ENCODE data around the gene MCM3AP.

The MCM3AP gene

GRCh38 chr21:46273341-46273740, 12.1 kb downstream of the MCM3AP start:
- H2AFZ ChIP-seq (ENCODE audit: low read depth, low read length) = no peak overlapping the region
- TF ChIP-seq EZH2 (IDR thresholded peaks at IDR 0.05; ENCODE audit: borderline replicate concordance, low read depth, low read length, severe bottlenecking) (no peak), CTCF (IDR thresholded peaks at IDR 0.05; ENCODE audit: borderline replicate concordance, extremely low read depth, low read length, poor library complexity, severe bottlenecking) (no peak)
- H3K9me3 ChIP-seq (ENCODE audit: insufficient read depth, low read length, severe bottlenecking) = no peaks in the 10 kb centered on the region
- H3K27ac ChIP-seq (ENCODE audit: low read length) = no peak overlapping the region
- H3K27me3 ChIP-seq (ENCODE audit: insufficient read depth, low read length, poor library complexity) = no peaks in the 10 kb centered on the region
- no peak overlapping the region for H3K9ac ChIP-seq (ENCODE audit: low read depth, low read length)
- DNase-seq (no peak), ATAC-seq (ENCODE audit: insufficient read depth, low read depth) (no peak)
- 0 out of 2 replicates have a peak, but pooled peaks cover 6% of the 10 kb centered on the region for H4K20me1 ChIP-seq (ENCODE audit: insufficient read depth, low read length)
- no peaks in the 10 kb centered on the region for H3K4me1 ChIP-seq (ENCODE audit: insufficient read depth, low read length)
- peaks cover 90% of the 10 kb centered on the region for H3K36me3 ChIP-seq (ENCODE audit: insufficient read depth, low read length)
- H3K4me2 ChIP-seq (ENCODE audit: insufficient read depth, low read length) = no peak overlapping the region
- no peak overlapping the region for H3K4me3 ChIP-seq (ENCODE audit: low read depth in 1 of 2, low read length in 2 of 2)
- peaks cover 5% of the 10 kb centered on the region; the same call in 1 of the 2 replicates for H3K79me2 ChIP-seq (ENCODE audit: insufficient read depth, low read length)

- ATAC-seq (ENCODE audit: insufficient read depth, low read depth) = no peak
Measured at GRCh38 chr21:46269466-46269865, 15.9 kb downstream of the MCM3AP start.

GRCh38 chr21:46268371-46268770, 17.0 kb downstream of the MCM3AP start:
- Histone ChIP-seq H3K27ac (ENCODE audit: low read length) (no peak overlapping the region), H3K4me2 (ENCODE audit: insufficient read depth, low read length) (no peak overlapping the region), H3K79me2 (ENCODE audit: insufficient read depth, low read length) (peaks cover 2% of the 10 kb centered on the region; the same call in 1 of the 2 replicates), H3K27me3 (ENCODE audit: insufficient read depth, low read length, poor library complexity) (no peaks in the 10 kb centered on the region), H2AFZ (ENCODE audit: low read depth, low read length) (no peak overlapping the region), H3K4me3 (ENCODE audit: low read depth in 1 of 2, low read length in 2 of 2) (no peak overlapping the region), H3K9ac (ENCODE audit: low read depth, low read length) (no peak overlapping the region), H3K9me3 (ENCODE audit: insufficient read depth, low read length, severe bottlenecking) (no peaks in the 10 kb centered on the region), H3K36me3 (ENCODE audit: insufficient read depth, low read length) (peaks cover 92% of the 10 kb centered on the region), H3K4me1 (ENCODE audit: insufficient read depth, low read length) (no peaks in the 10 kb centered on the region), H4K20me1 (ENCODE audit: insufficient read depth, low read length) (peaks cover 32% of the 10 kb centered on the region)
- DNase-seq = no peak
- ATAC-seq (ENCODE audit: insufficient read depth, low read depth) = no peak
- TF ChIP-seq EZH2 (IDR thresholded peaks at IDR 0.05; ENCODE audit: borderline replicate concordance, low read depth, low read length, severe bottlenecking) (no peak), CTCF (IDR thresholded peaks at IDR 0.05; ENCODE audit: borderline replicate concordance, extremely low read depth, low read length, poor library complexity, severe bottlenecking) (no peak)

More at GRCh38 chr21:46269466-46269865, 15.9 kb downstream of the MCM3AP start:
- Histone ChIP-seq H3K4me3 (ENCODE audit: low read depth in 1 of 2, low read length in 2 of 2) (no peak overlapping the region), H3K79me2 (ENCODE audit: insufficient read depth, low read length) (peaks cover 2% of the 10 kb centered on the region; the same call in 1 of the 2 replicates), H3K9ac (ENCODE audit: low read depth, low read length) (no peak overlapping the region), H3K4me2 (ENCODE audit: insufficient read depth, low read length) (no peak overlapping the region), H3K27ac (ENCODE audit: low read length) (no peak overlapping the region), H3K9me3 (ENCODE audit: insufficient read depth, low read length, severe bottlenecking) (no peaks in the 10 kb centered on the region), H3K4me1 (ENCODE audit: insufficient read depth, low read length) (no peaks in the 10 kb centered on the region), H3K27me3 (ENCODE audit: insufficient read depth, low read length, poor library complexity) (no peaks in the 10 kb centered on the region), H2AFZ (ENCODE audit: low read depth, low read length) (no peak overlapping the region), H4K20me1 (ENCODE audit: insufficient read depth, low read length) (peaks cover 26% of the 10 kb centered on the region), H3K36me3 (ENCODE audit: insufficient read depth, low read length) (peaks cover 95% of the 10 kb centered on the region)
- DNase-seq = no peak
- no peak for TF ChIP-seq CTCF (IDR thresholded peaks at IDR 0.05; ENCODE audit: borderline replicate concordance, extremely low read depth, low read length, poor library complexity, severe bottlenecking)
- no peak for TF ChIP-seq EZH2 (IDR thresholded peaks at IDR 0.05; ENCODE audit: borderline replicate concordance, low read depth, low read length, severe bottlenecking)

GRCh38 chr21:46266946-46267345, 18.5 kb downstream of the MCM3AP start:
- H3K27ac ChIP-seq (ENCODE audit: low read length) = no peak overlapping the region
- DNase-seq (no peak), ATAC-seq (ENCODE audit: insufficient read depth, low read depth) (no peak)
- H3K27me3 ChIP-seq (ENCODE audit: insufficient read depth, low read length, poor library complexity) = no peaks in the 10 kb centered on the region
- no peaks in the 10 kb centered on the region for H3K4me1 ChIP-seq (ENCODE audit: insufficient read depth, low read length)
- no peak overlapping the region for H3K4me3 ChIP-seq (ENCODE audit: low read depth in 1 of 2, low read length in 2 of 2)
- H3K36me3 ChIP-seq (ENCODE audit: insufficient read depth, low read length) = peaks cover 83% of the 10 kb centered on the region
- TF ChIP-seq CTCF (IDR thresholded peaks at IDR 0.05; ENCODE audit: borderline replicate concordance, extremely low read depth, low read length, poor library complexity, severe bottlenecking) = no peak
- peaks cover 2% of the 10 kb centered on the region; the same call in 1 of the 2 replicates for H3K79me2 ChIP-seq (ENCODE audit: insufficient read depth, low read length)
- H3K9me3 ChIP-seq (ENCODE audit: insufficient read depth, low read length, severe bottlenecking) = no peaks in the 10 kb centered on the region
- H3K4me2 ChIP-seq (ENCODE audit: insufficient read depth, low read length) = no peak overlapping the region
- H3K9ac ChIP-seq (ENCODE audit: low read depth, low read length) = no peak overlapping the region
- H2AFZ ChIP-seq (ENCODE audit: low read depth, low read length) = no peak overlapping the region
- peaks cover 32% of the 10 kb centered on the region for H4K20me1 ChIP-seq (ENCODE audit: insufficient read depth, low read length)
